T-cell (primary cell): ENCODE results near the gene ZNF714. TPM values are rescaled to one million over a fixed set of nuclear protein-coding genes. Genes with fewer than 3 reads are reported as not detected.

Source experiments
- ATAC-seq, 4 experiments: fragments of 200-7000 bp in 3 of 4; fragments of 150-1000 bp in 1 of 4; cut with Tn5 transposase; replicated peaks in 1 of 4; 1 replicate in 3 of 4; 2 replicates in 1 of 4; pipeline ENCODE4 v1.10.0; 2021; ENCODE audit warnings: moderate library complexity in 3 of 4, mild to moderate bottlenecking in 2 of 4, moderate number of reproducible peaks in 1 of 4
- CTCF ChIA-PET, 2 donors: fragments of 300-600 bp; sonication (Branson Sonifier 250); formaldehyde crosslinking; loops; one replicate each; lab custom pipeline; 2022; ENCODE audit warnings: antibody characterized with exemption in 2 of 2; lab: Charles Lee
- POLR2A ChIA-PET, 2 donors: fragments of 300-600 bp; sonication (Branson Sonifier 250); formaldehyde crosslinking; loops; one replicate each; lab custom pipeline; 2022; ENCODE audit warnings: antibody characterized with exemption in 2 of 2; lab: Charles Lee
- DNase-seq, 35 experiments: peaks; one replicate each; pipeline versions ENCODE4 v3.0.0 to v3.0.0-alpha.2; 2013 to 2023
- H3K27ac ChIP-seq: one replicate; pipeline ENCODE4 v1.5.1; 2013; ENCODE audit warnings: low read length
- H3K27me3 ChIP-seq, 2 experiments: replicated peaks in 1 of 2; 1 replicate in 1 of 2; 2 replicates in 1 of 2; pipeline versions ENCODE4 v1.6.1 to v1.7.0; 2013; ENCODE audit warnings: low read length in 1 of 2, mixed read lengths in 1 of 2; ENCODE audit not compliant: control insufficient read depth in 2 of 2, insufficient read depth in 2 of 2; ENCODE audit errors: extremely low read depth in 1 of 2
- H3K36me3 ChIP-seq, 2 donors: 1 replicate in 1 of 2; 2 replicates in 1 of 2; pipeline versions ENCODE4 v1.6.1 to v1.7.0; 2013; ENCODE audit warnings: low read length in 1 of 2; ENCODE audit not compliant: control insufficient read depth in 2 of 2, insufficient read depth in 1 of 2; ENCODE audit errors: extremely low read depth in 1 of 2
- H3K4me1 ChIP-seq, 2 experiments: 1 replicate in 1 of 2; 2 replicates in 1 of 2; pipeline versions ENCODE4 v1.6.1 to v1.7.0; 2013; ENCODE audit warnings: low read length in 2 of 2, mixed read lengths in 1 of 2; ENCODE audit not compliant: insufficient read depth in 2 of 2, control insufficient read depth in 1 of 2; ENCODE audit errors: extremely low read depth in 1 of 2
- H3K4me3 ChIP-seq, 2 donors: 1 replicate in 1 of 2; 2 replicates in 1 of 2; pipeline versions ENCODE4 v1.5.1 to v1.7.0; 2013; ENCODE audit warnings: mild to moderate bottlenecking in 2 of 2, low read length in 1 of 2, moderate library complexity in 1 of 2; ENCODE audit not compliant: control insufficient read depth in 1 of 2; ENCODE audit errors: extremely low read depth in 1 of 2
- H3K9me3 ChIP-seq: 2 replicates; pipeline ENCODE4 v1.7.0; 2013
- H3K27ac Mint-ChIP-seq, 2 donors: one replicate each; pipeline ENCODE4 v1.8.0; 2020 to 2021; ENCODE audit warnings: mild to moderate bottlenecking in 2 of 2, mixed read lengths in 2 of 2
- H3K27me3 Mint-ChIP-seq, 2 donors: one replicate each; pipeline ENCODE4 v1.8.0; 2021 to 2022; ENCODE audit warnings: mixed read lengths in 2 of 2
- H3K36me3 Mint-ChIP-seq: one replicate; pipeline ENCODE4 v1.8.0; 2021; ENCODE audit warnings: mixed read lengths
- H3K4me1 Mint-ChIP-seq, 3 donors: one replicate each; pipeline ENCODE4 v1.8.0; 2020 to 2022; ENCODE audit warnings: mixed read lengths in 3 of 3, mild to moderate bottlenecking in 1 of 3
- H3K4me3 Mint-ChIP-seq, 3 donors: one replicate each; pipeline ENCODE4 v1.8.0; 2020 to 2022; ENCODE audit warnings: mild to moderate bottlenecking in 3 of 3, mixed read lengths in 3 of 3, moderate library complexity in 3 of 3
- H3K9me3 Mint-ChIP-seq, 3 donors: one replicate each; pipeline ENCODE4 v1.8.0; 2020 to 2022; ENCODE audit warnings: mixed read lengths in 3 of 3
- WGBS: methylation state at CpG from one replicate; pipeline ENCODE4 v1.1.5; 2013; ENCODE audit warnings: missing lambda C conversion rate; ENCODE audit not compliant: insufficient coverage; 5-methylcytosine and 5-hydroxymethylcytosine counted together
- total RNA-seq, 35 experiments: library from RNA in 6 of 35; stranded (reverse) in 6 of 35; fragments of 120-200 nt in 1 of 35; gene quantifications; one replicate each; pipeline versions ENCODE4 v1.2.1 to v1.2.4 and lab custom pipeline; 2013 to 2026

The ZNF714 gene
- total RNA-seq, 5 donors from 2014 or later (not counting 1 experiment from before 2014, with no cell fraction given), result 8.6 to 13.6 (median 9.8) TPM

- no peak overlapping the region for H3K27ac ChIP-seq
- H3K36me3 ChIP-seq, result no peaks in the 10 kb centered on the region
- peaks cover 0 to 2% of the 10 kb centered on the region in 2 experiments for H3K4me1 ChIP-seq
- H3K27me3 ChIP-seq, result no peaks in the 10 kb centered on the region
- no peaks in the 10 kb centered on the region for H3K27me3 Mint-ChIP-seq
- H3K36me3 Mint-ChIP-seq, result peaks cover 26% of the 10 kb centered on the region
- DNase-seq, result no peak
- peaks cover 9 to 21% (median 16%) of the 10 kb centered on the region in 3 donors for H3K4me1 Mint-ChIP-seq
- no peak overlapping the region for H3K27ac Mint-ChIP-seq
- ATAC-seq, result no peak
- no peak overlapping the region for H3K4me3 ChIP-seq
- ChIA-PET POLR2A (no interaction called here), CTCF (no interaction called here)
- no peaks in the 10 kb centered on the region for H3K9me3 Mint-ChIP-seq
- no CpG with 5 or more reads among the region's 1 CpG for WGBS
- H3K4me3 Mint-ChIP-seq, result no peak overlapping the region
- no peaks in the 10 kb centered on the region for H3K9me3 ChIP-seq
Measured at GRCh38 chr19:21084343-21084742, 2.3 kb downstream of the ZNF714 start.

- Histone ChIP-seq H3K36me3 (no peaks in the 10 kb centered on the region), H3K9me3 (no peaks in the 10 kb centered on the region), H3K27me3 (no peaks in the 10 kb centered on the region), H3K4me3 (no peak overlapping the region), H3K4me1 (peaks cover 0 to 2% of the 10 kb centered on the region in 2 experiments), H3K27ac (no peak overlapping the region)
- peaks cover 6 to 11% (median 8%) of the 10 kb centered on the region in 3 donors for H3K4me1 Mint-ChIP-seq
- CTCF ChIA-PET, result no interaction called here
- H3K4me3 Mint-ChIP-seq, result no peak overlapping the region
- H3K36me3 Mint-ChIP-seq, result peaks cover 30% of the 10 kb centered on the region
- POLR2A ChIA-PET, result no interaction called here
- no peak overlapping the region for H3K27ac Mint-ChIP-seq
- H3K9me3 Mint-ChIP-seq, result no peaks in the 10 kb centered on the region
- no peak for DNase-seq
- no peak for ATAC-seq
- WGBS, result 100% methylated on average over 2 of the region's 3 CpGs
- no peaks in the 10 kb centered on the region for H3K27me3 Mint-ChIP-seq
Measured at GRCh38 chr19:21087871-21088270, 5.9 kb downstream of the ZNF714 start.

- Mint-ChIP-seq H3K27ac (peak overlapping the region in 1 of 2 donors; percentile 16), H3K4me3 (no peak overlapping the region), H3K36me3 (peaks cover 34% of the 10 kb centered on the region), H3K9me3 (no peaks in the 10 kb centered on the region), H3K4me1 (peaks cover 0 to 1% (median 0%) of the 10 kb centered on the region in 3 donors), H3K27me3 (no peaks in the 10 kb centered on the region)
- ChIA-PET CTCF (interaction anchor here in 1 of 2 donors (0.6 kb wide), 1 partner anchor 20 kb away, joined by 5 read pairs; no protein-coding TSS in a partner anchor), POLR2A (no interaction called here)
- no peak overlapping the region for H3K27ac ChIP-seq
- ATAC-seq (no peak), DNase-seq (no peak)
- H3K27me3 ChIP-seq, result no peaks in the 10 kb centered on the region
- no peak overlapping the region for H3K4me3 ChIP-seq
- H3K36me3 ChIP-seq, result no peaks in the 10 kb centered on the region
- H3K4me1 ChIP-seq, result no peaks in the 10 kb centered on the region
- no peaks in the 10 kb centered on the region for H3K9me3 ChIP-seq
Measured at GRCh38 chr19:21092109-21092508, 10.1 kb downstream of the ZNF714 start.

- WGBS, result no CpG with 5 or more reads among the region's 1 CpG
- Mint-ChIP-seq H3K4me3 (no peak overlapping the region), H3K27me3 (no peaks in the 10 kb centered on the region), H3K4me1 (peaks cover 0 to 1% (median 0%) of the 10 kb centered on the region in 3 donors), H3K9me3 (no peaks in the 10 kb centered on the region), H3K36me3 (peaks cover 45% of the 10 kb centered on the region), H3K27ac (no peak overlapping the region)
- no peak for DNase-seq
- Histone ChIP-seq H3K27me3 (no peaks in the 10 kb centered on the region), H3K36me3 (no peaks in the 10 kb centered on the region), H3K9me3 (no peaks in the 10 kb centered on the region), H3K4me1 (no peaks in the 10 kb centered on the region), H3K27ac (no peak overlapping the region), H3K4me3 (no peak overlapping the region)
- ChIA-PET POLR2A (no interaction called here), CTCF (no interaction called here)
- ATAC-seq, result no peak
Measured at GRCh38 chr19:21094347-21095025, 12.5 kb downstream of the ZNF714 start.

GRCh38 chr19:21098291-21098690, 16.3 kb downstream of the ZNF714 start:
- WGBS, result no CpG with 5 or more reads among the region's 2 CpGs
- Histone ChIP-seq H3K4me1 (no peaks in the 10 kb centered on the region), H3K4me3 (no peak overlapping the region), H3K9me3 (no peaks in the 10 kb centered on the region), H3K36me3 (no peaks in the 10 kb centered on the region), H3K27me3 (no peaks in the 10 kb centered on the region), H3K27ac (no peak overlapping the region)
- ChIA-PET CTCF (interaction anchor here in 1 of 2 donors (0.6 kb wide), 1 partner anchor 34 kb away, joined by 3 read pairs; no protein-coding TSS in a partner anchor), POLR2A (no interaction called here)
- Mint-ChIP-seq H3K9me3 (no peaks in the 10 kb centered on the region), H3K4me3 (no peak overlapping the region), H3K4me1 (peaks cover 0 to 1% (median 0%) of the 10 kb centered on the region in 3 donors), H3K27me3 (no peaks in the 10 kb centered on the region), H3K36me3 (peaks cover 54% of the 10 kb centered on the region), H3K27ac (no peak overlapping the region)
- DNase-seq, result no peak
- ATAC-seq, result no peak

- ChIA-PET CTCF (no interaction called here), POLR2A (no interaction called here)
- H3K4me1 ChIP-seq, result no peaks in the 10 kb centered on the region
- H3K27ac ChIP-seq, result no peak overlapping the region
- no peaks in the 10 kb centered on the region for H3K27me3 Mint-ChIP-seq
- H3K27ac Mint-ChIP-seq, result no peak overlapping the region
- no peaks in the 10 kb centered on the region for H3K4me1 Mint-ChIP-seq
- no peaks in the 10 kb centered on the region for H3K9me3 Mint-ChIP-seq
- ATAC-seq (no peak), DNase-seq (no peak)
- 100% methylated on average over 1 of the region's 2 CpGs for WGBS
- no peak overlapping the region for H3K4me3 Mint-ChIP-seq
- H3K9me3 ChIP-seq, result no peaks in the 10 kb centered on the region
- H3K4me3 ChIP-seq, result no peak overlapping the region
- peaks cover 55% of the 10 kb centered on the region for H3K36me3 Mint-ChIP-seq
- no peaks in the 10 kb centered on the region for H3K36me3 ChIP-seq
- no peaks in the 10 kb centered on the region for H3K27me3 ChIP-seq
Measured at GRCh38 chr19:21101521-21102242, 19.7 kb downstream of the ZNF714 start.
